COR-L47 (cell line): ENCODE results near the gene TSSK6.
"Not testable (repeated sequence)": the region's sequence is repeated elsewhere in the genome, so short reads cannot be mapped to it uniquely, and the experiment has no call there.

Source experiments
- DNase-seq: peaks from one replicate; lab custom pipeline; 2025; lab: John Stamatoyannopoulos, UW

The TSSK6 gene

DNA sequence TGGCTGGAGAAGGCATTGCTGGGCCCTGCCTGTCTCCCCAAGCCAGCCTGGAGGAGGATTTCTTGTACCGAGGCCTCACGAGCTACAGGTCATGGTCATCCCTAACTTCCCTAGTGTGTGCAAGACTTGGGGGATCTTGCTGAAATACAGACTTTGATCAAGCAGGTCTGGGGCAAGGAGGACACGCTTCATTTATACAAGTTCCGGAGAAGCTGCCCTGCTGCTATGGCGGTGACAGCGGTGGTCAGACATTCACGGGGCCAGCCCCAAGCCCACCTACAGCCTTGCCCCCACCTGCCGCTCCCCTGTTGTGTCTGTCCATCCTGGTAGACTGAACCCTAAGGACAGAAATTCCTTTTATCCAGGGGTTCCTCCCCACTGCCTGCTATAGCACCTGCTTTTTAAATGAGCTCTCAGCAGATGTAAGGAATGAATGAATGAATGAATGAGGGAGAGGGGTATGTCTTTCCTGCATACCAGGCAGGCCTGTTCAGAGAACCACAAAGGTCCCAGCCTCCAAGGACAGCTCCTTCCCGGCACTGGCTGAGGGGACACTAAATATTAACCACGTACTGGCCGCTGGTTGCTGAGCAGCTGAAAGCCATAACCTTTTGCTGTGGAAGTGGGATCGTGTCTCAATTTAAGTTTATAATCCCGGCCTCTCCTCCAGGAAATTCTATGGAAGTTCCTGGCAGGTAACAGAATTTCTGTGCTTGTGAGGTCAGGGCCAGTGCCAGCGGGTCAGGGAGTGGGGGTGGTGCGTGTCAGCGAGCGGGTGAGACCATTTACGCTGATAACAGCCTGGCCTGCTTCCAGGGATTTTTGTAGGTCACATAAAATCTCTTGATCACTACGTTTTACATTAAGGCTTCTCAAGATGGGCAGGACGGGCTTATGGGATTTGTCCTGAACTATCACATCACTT lies 27.1 kb downstream of the TSSK6 start:
- no peak for DNase-seq

DNA sequence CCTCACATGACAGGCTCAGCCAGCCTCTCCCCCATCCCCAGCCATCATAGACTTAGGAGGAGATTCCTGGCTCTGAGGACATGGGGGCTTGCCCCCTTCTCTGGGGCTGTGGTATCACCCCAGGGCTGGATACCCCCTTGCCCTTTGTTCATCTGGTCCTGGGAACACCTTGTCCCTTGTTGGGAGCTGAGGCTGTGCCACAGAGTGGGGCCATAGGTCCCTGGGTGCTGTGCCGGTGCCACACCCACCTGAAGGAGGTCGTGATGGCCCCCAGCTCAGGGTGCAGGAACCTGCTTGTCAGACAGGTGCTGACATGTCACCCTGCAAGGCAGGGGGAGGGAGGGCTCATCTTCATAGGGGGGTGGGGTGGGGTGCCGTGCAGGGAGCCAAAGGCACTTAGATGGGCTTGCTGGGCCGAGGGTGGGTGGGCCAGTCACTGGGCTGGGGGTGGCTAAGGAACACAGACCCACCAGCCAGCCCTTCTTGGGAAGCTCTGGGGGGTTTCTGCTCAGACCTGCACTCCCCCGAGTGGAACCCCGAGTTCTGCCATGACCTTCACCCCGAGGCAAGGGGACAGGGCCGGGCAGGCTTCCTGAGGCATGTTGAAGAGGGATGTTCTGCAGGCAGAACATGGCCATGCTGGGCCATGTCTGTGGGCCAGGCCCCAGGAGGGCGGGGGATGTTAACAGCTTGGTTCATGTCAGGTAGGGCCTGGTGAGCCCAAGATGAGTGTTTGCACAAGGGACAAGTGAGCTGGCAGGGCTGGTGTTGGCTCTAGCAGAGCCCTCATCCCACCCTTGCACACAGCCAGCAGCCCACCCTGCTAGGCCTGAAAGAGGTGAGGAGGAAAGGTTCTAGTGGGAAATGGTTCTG lies 28.0 kb downstream of the TSSK6 start:
- DNase-seq = no peak

DNA sequence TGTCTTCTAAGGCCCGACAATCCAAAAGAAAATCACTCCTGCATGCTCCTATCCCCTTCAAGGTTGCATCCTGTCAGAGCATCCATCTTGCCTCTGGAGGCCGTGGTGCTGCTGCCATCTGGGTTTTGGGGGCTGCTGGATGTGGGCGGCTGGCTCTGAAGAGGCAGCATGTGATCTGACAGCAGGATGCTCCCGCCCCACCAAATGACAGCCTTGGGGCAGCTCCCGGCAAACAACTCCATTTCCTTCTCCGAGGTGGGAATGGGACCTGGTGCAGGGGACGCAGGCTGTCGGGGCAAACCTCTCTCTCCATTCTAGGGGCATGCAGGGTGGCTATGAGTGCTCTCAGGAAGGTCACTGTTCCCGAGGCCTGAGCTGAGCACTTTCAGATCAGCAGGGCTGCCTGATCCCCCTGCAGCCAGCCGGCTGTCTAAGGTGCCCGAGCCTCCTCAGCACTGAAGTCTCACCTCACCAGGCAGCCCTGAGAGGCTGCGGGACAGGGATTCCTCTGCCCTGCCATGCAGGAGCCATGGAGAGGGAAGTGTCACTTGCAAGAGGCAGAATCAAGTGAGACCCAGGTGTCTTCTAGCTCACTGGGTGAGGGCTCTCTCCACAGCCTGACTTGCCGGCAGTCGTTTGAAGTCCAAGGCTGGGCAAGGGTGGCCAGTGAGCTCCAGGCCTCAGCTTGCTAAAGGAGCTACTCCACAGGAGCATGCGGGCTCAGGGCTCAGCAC lies 28.8 kb downstream of the TSSK6 start:
- no peak for DNase-seq

DNA sequence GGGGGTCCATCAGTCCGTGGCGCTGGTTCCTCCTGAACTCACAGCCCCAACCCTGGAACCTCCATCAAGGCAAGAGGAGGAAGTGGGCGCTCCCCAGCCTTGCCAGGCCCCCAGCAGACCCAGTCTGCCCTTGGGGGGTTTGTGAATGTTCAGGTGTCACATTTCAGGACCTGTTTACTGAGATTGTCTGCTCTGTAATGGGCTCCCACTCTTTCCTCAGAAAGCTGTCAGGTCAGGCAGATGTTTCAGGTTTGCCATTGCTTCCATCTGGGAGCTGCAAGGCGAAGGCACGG lies 29.4 kb downstream of the TSSK6 start:
- no peak for DNase-seq

DNA sequence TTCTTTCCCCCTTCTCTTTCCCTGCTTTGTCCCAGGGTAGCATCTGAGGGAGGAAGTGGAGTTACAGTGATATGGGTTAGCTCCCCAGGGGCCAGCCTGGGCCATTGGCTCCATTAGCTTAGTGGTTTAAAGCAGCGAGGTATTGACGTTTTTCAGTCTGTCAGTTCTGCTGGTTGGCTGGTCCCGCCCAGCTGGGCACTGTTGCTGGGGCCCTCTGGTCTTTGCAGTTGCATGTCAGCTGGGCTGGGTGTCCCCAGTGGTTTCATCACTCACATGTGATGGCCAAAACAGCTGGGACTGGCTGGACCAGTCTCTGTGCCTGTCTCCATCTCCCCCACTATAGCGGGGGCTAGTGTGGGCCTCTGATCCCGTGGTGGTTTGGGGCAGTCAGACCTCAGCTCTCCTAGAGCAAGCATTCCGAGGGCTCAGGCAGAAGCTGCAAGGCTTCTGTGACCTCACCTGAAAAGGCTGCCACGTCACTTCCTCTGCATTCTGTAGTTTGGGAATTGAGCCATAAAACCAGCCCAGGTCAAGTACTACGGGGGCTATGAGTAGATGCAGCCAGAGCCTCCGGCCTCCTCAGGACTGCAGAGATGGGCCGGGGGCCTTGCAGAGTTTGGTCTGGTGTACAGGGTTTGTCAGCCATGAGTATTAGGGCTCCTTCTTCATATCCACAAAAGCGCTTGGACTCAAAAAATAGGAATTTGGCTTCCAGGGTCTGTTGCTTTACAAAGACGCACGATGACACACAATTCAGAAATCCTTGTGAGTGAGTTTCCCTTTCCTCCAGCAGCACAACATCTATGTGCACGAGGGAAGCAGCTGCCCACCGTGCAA lies 30.0 kb downstream of the TSSK6 start:
- no peak for DNase-seq

- no peak for DNase-seq
These were observed 32.3 kb downstream of the TSSK6 start for GRCh38 chr19:19482809-19483596.

DNA sequence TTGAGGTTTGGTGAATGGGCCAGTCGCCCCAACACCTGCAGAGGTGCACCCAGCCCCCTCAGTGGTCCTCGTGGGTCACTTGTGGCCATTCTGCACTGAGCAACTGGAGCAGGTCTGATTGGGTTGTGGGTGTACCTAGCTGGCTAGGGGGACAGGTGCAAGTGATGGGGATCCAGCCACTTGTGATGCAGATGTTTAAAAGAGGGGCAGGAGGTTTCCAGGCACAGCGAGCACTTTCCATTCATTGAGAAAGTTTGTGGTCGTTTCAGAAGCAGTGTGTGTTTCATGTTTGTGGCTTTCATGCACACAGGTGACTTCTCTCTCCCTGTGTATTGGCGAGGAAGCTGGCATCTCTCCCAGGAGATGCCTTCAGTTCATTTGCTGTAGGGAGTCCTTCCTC lies 34.7 kb downstream of the TSSK6 start:
- no peak for DNase-seq

DNA sequence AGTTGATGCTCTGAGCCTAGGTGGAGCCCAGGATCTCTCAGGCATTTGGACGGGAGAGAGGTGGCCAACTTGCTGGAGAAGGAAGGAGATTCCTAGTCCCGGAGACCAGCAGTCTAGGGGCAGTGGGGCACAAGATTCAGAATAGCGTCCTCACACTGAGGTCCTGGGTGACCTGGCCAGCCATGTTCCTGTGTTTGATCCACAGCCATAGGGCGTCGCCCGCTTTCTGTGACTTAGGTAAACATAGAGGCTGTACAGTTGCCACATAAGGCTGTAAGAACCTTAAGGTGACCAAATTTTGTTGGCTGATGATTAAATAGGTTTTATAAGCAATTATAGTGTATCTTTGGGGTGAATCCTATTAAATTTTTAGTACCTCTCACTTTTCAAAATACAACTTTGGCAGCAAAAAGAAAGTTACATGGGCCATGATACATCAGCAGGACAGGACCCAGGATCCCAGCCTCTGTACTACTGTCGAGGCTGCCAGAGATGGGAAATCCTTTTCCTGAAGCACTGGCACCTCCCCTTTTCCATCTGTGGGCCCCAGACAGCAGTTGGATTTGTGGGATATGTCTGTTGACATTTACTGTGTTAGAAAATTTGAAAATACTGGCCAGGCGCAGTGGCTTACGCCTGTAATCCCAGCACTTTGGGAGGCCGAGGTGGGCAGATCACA lies 37.5 kb downstream of the TSSK6 start:
- DNase-seq = no peak

GRCh38 chr19:19475849-19476828 lies 39.2 kb downstream of the TSSK6 start:
- no peak for DNase-seq

DNA sequence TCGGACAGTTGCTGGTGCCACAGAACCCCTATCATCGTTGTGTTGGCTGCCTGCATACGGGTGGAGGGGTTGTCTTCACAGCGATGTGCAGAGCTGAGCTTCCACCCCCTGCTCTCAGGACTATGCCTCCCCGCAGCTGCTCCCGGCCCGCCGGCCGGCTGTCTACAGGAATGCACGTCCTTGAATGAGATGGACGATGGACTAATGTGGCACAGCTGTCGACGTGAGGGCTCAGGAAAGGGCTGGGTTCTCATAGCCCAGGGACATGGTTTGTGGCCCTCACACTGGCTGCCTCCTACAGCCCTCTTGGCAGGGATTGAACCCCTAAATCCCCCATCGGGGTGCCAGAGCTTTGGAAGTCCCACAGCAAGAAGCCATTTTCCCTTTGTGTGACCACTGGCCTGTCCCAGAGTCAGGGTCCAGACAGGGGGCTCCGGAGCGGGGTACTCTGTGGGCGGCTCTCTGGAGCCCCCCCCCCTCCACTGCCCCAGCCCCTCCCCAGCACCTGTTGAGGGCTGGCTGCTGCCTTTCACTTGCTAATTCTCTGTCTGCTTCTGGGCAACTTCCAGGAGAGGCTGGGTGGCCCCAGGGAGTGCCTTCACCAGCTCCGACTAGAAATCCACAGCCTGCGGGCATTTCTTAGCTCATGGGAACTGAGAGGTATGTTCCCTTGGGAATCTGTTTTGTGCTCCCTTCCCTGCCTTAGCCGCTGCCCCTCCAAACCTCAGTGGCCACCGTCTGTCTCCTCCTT lies 40.2 kb downstream of the TSSK6 start:
- DNase-seq = no peak

GRCh38 chr19:19472106-19472505 lies 43.2 kb downstream of the TSSK6 start:
- DNase-seq = not testable (repeated sequence)

GRCh38 chr19:19471682-19472081 lies 43.7 kb downstream of the TSSK6 start:
- no peak for DNase-seq

DNA sequence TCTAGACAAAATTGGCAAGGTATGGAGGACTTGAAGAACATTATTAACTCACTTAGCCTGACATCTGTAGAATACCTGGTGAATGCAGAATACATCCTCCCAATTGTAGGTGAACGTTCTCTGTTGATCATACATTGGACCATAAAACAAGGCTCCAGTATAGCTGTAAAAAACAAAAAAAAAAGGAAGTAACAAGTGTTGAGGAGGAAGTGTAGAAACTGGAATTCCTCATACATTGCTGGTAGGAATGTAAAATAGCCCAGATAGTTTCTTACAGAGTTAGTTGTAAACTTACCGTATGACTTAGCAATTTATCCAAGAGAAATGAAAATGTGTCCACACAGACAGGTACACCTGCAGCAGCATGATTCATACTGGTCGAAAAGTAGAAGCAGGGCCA lies 44.8 kb downstream of the TSSK6 start:
- DNase-seq = no peak

DNA sequence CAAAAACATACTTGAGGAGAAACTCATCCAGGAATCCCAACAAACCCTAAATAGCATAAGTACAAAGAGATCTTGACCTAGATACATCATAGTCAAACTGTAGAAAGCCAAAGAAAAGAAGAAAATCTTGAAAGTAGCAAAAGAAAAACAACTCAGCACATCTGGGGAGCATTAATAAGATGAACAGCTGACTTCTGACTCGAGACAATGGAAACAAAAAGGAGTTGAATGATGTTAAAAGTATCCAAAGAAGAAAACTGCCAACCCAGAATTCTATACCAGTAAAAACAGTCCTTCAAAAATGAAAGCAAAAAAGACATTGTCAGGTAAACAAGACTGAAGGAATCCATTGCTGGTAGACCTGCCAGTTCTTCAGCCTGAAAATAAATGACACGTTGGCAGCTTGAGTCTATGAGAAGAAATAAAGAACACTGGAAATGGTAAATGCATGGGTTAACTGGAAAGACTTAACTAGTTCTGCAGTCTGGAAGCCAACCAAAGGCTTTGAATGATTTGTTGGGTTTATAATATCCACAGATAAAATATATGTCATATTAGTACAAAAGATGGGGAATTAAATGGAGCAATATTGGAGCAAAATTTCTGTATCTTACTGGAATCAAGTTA lies 46.8 kb downstream of the TSSK6 start:
- DNase-seq = no peak

DNA sequence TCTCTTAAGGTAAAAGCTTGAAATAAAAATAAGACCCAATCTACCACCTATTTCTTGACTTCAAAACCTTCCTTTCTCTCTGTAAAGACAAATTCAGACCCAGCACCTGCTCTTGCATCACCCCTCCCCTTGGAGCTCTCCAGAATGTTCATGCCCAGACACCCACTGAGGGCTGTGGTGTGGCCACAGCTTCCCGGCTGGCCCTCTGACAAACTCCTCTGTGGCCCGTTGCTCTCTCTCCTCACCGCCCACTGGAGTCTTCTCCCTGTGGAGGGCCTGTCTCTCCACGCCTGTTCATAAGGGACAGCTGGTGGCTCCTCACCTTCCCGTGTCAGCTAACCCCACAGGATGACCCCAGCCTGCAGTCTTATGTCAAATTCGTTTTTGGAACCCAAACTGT lies 49.1 kb downstream of the TSSK6 start:
- DNase-seq = no peak

- DNase-seq = no peak
These were observed 49.8 kb downstream of the TSSK6 start for GRCh38 chr19:19465436-19466070.
